Liver (tissue), 3 donors: ENCODE results near the gene CLIC3.

ENCODE experiments used
- ATF3 ChIP-seq: IDR thresholded peaks from 2 replicates; pipeline ENCODE4 v1.6.1; 2016; ENCODE audit warnings: antibody characterized with exemption
- CTCF ChIP-seq: fragments of 150-350 bp; IDR thresholded peaks from 2 replicates; pipeline ENCODE4 v1.5.1; 2017; ENCODE audit warnings: improper control_type of control experiment, low read depth, low read length; ENCODE audit not compliant: missing input control
- EGR1 ChIP-seq, 2 donors: IDR thresholded peaks; 2 replicates each; pipeline ENCODE4 v1.6.1; 2016 to 2018; ENCODE audit warnings: antibody characterized with exemption in 2 of 2, low read depth in 2 of 2
- GABPA ChIP-seq, 2 donors: IDR thresholded peaks in 1 of 2; conservative IDR thresholded peaks in 1 of 2; 2 replicates each; pipeline ENCODE4 v1.6.1; 2016; ENCODE audit warnings: antibody characterized with exemption in 2 of 2, mild to moderate bottlenecking in 1 of 2, moderate library complexity in 1 of 2
- HNF4G ChIP-seq: IDR thresholded peaks from 2 replicates; pipeline ENCODE4 v1.6.1; 2016; ENCODE audit warnings: antibody characterized with exemption
- MAX ChIP-seq: IDR thresholded peaks from 2 replicates; pipeline ENCODE4 v1.6.1; 2016; ENCODE audit warnings: antibody characterized with exemption
- RAD21 ChIP-seq, 2 donors: IDR thresholded peaks; 2 replicates each; pipeline ENCODE4 v1.6.1; 2016; ENCODE audit warnings: antibody characterized with exemption in 2 of 2, mild to moderate bottlenecking in 2 of 2
- REST ChIP-seq: IDR thresholded peaks from 2 replicates; pipeline ENCODE4 v1.6.1; 2016; ENCODE audit warnings: antibody characterized with exemption, mild to moderate bottlenecking
- RXRA ChIP-seq, 2 donors: IDR thresholded peaks; 2 replicates each; pipeline ENCODE4 v1.6.1; 2017 to 2018; ENCODE audit warnings: antibody characterized with exemption in 2 of 2, mild to moderate bottlenecking in 1 of 2
- SP1 ChIP-seq: IDR thresholded peaks from 2 replicates; pipeline ENCODE4 v1.6.1; 2018; ENCODE audit warnings: antibody characterized with exemption, mild to moderate bottlenecking
- TAF1 ChIP-seq: conservative IDR thresholded peaks from 2 replicates; pipeline ENCODE4 v1.6.1; 2016; ENCODE audit warnings: antibody characterized with exemption, mild to moderate bottlenecking
- YY1 ChIP-seq: IDR thresholded peaks from 2 replicates; pipeline ENCODE4 v1.6.1; 2016; ENCODE audit warnings: antibody characterized with exemption, mild to moderate bottlenecking
- donor health status: healthy.
- donor health status: healthy.

GRCh38 chr9:136995772-136996311, 526 bp downstream of the CLIC3 start:
- TF ChIP-seq CTCF = no peak
- no peak for TF ChIP-seq YY1
- no peak for TF ChIP-seq SP1
- TF ChIP-seq MAX = no peak
- TF ChIP-seq ATF3 = no peak
- TF ChIP-seq EGR1 (IDR thresholded peaks at IDR 0.05; ENCODE audit: low read depth in 2 of 2) = no peak
- no peak for TF ChIP-seq TAF1
- no peak for TF ChIP-seq RAD21 (IDR thresholded peaks at IDR 0.05)
- TF ChIP-seq GABPA (IDR thresholded peaks at IDR 0.05 in 1 of 2, conservative IDR thresholded peaks at IDR 0.05 in 1 of 2) = no peak
- TF ChIP-seq HNF4G = no peak
- TF ChIP-seq REST = no peak
- no peak for TF ChIP-seq RXRA (IDR thresholded peaks at IDR 0.05)
